Stimulated activated effector memory CD8-positive, alpha-beta T cell treated with anti-CD3 and anti-CD28 coated beads, Interleukin-12 subunit alpha, Interleukin-12 subunit beta, amount 100 ng/mL, for 72 hours (primary cell): ENCODE measurements around the gene TNNC2.
"Not testable (repeated sequence)": the region's sequence is repeated elsewhere in the genome, so short reads cannot be mapped to it uniquely, and the experiment has no call there.

Source experiments
- ATAC-seq: fragments of 150-1000 bp; cut with Tn5 transposase; 2 replicates; pipeline ENCODE4 v1.10.0; 2021
- DNase-seq, 2 donors: peaks; one replicate each; pipeline ENCODE4 v3.0.0; 2021 to 2022; ENCODE audit warnings: low spot score in 2 of 2
- H3K27ac Mint-ChIP-seq: one replicate; pipeline ENCODE4 v1.8.0; 2022; ENCODE audit warnings: mild to moderate bottlenecking, mixed read lengths
- H3K36me3 Mint-ChIP-seq: one replicate; pipeline ENCODE4 v1.8.0; 2022; ENCODE audit warnings: mild to moderate bottlenecking, mixed read lengths
- H3K4me1 Mint-ChIP-seq: one replicate; pipeline ENCODE4 v1.8.0; 2022; ENCODE audit warnings: mixed read lengths
- H3K4me3 Mint-ChIP-seq: one replicate; pipeline ENCODE4 v1.8.0; 2022; ENCODE audit warnings: mild to moderate bottlenecking, mixed read lengths
- H3K9me3 Mint-ChIP-seq: one replicate; pipeline ENCODE4 v1.8.0; 2022; ENCODE audit warnings: mixed read lengths

Gene TNNC2

GRCh38 chr20:45817376-45818194 lies 9.5 kb downstream of the TNNC2 start:
- Mint-ChIP-seq H3K4me1 (peaks cover 12% of the 10 kb centered on the region), H3K27ac (peak overlapping the region; percentile 0), H3K9me3 (no peaks in the 10 kb centered on the region), H3K4me3 (no peak overlapping the region), H3K36me3 (peaks cover 42% of the 10 kb centered on the region)
- ATAC-seq (no peak), DNase-seq (no peak)

DNA sequence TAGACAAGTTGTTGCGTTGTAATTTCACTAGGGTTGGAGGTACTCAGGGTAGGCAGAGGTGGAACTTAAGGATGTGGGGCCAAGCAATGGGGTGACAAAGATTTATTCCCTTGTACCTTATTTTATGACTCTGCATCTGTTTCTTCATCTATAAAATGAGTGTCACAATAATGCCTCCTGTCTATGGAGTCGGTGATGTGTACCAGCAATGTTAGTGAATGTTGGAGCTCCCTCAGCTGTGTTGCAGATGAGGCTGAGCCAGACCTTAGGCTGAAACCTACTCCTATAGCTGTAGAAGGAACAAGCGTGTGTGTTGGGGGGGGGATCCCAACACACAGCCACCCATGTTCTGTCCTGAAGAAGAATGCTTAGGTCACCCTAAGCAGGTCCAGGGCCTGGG lies 10.2 kb downstream of the TNNC2 start:
- Mint-ChIP-seq H3K36me3 (peaks cover 49% of the 10 kb centered on the region), H3K4me3 (no peak overlapping the region), H3K4me1 (peaks cover 18% of the 10 kb centered on the region), H3K27ac (peak overlapping the region; percentile 36), H3K9me3 (no peaks in the 10 kb centered on the region)
- ATAC-seq (no peak), DNase-seq (no peak)

GRCh38 chr20:45814314-45814713 lies 12.8 kb downstream of the TNNC2 start:
- ATAC-seq (no peak), DNase-seq (no peak)
- H3K9me3 Mint-ChIP-seq: no peaks in the 10 kb centered on the region
- H3K27ac Mint-ChIP-seq: no peak overlapping the region
- H3K4me1 Mint-ChIP-seq: peaks cover 20% of the 10 kb centered on the region
- no peak overlapping the region for H3K4me3 Mint-ChIP-seq
- peaks cover 74% of the 10 kb centered on the region for H3K36me3 Mint-ChIP-seq

DNA sequence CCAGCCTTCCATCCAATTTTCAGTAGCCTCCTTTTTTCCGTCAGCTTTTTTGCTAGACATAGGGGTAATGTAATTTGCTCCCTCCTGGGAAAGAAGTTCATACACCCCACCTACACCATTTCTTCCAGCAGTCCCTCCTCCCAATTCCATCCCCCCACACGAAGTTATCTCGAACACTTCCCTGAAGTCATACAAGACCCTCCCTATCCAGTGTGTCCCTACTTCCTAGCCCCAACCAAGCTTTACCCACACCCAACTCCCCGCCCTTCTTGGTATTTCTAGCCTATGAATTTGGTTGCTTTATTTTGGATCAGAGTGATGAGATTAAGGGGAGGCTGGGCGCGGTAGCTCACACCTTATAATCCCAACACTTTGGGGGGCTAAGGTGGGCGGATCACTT lies 13.6 kb downstream of the TNNC2 start:
- ATAC-seq (no peak), DNase-seq (no peak)
- H3K4me3 Mint-ChIP-seq: peak overlapping the region; percentile 91
- H3K27ac Mint-ChIP-seq: peak overlapping the region; percentile 91
- peaks cover 20% of the 10 kb centered on the region for H3K4me1 Mint-ChIP-seq
- H3K9me3 Mint-ChIP-seq: no peaks in the 10 kb centered on the region
- peaks cover 82% of the 10 kb centered on the region for H3K36me3 Mint-ChIP-seq

DNA sequence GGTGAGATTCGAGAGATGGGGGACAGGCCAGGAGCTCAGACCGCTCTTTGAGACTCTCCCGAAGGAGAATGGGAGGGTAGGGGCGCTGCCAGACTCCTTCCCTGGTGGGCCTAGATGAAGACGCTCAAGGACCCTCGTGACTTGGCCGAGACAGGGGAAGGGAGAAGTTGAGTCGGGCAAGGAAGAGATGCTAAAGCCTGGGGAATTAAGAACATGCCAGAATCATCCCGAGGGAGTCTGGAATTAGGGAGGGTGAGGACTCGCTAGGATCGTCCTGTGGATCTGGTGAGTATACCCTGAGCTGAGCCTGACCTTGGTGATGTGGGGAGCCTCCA lies 14.1 kb downstream of the TNNC2 start:
- no peaks in the 10 kb centered on the region for H3K9me3 Mint-ChIP-seq
- peaks cover 87% of the 10 kb centered on the region for H3K36me3 Mint-ChIP-seq
- peak overlapping the region; percentile 91 for H3K4me3 Mint-ChIP-seq
- peaks cover 20% of the 10 kb centered on the region for H3K4me1 Mint-ChIP-seq
- ATAC-seq (no peak), DNase-seq (no peak)
- peak overlapping the region; percentile 91 for H3K27ac Mint-ChIP-seq

DNA sequence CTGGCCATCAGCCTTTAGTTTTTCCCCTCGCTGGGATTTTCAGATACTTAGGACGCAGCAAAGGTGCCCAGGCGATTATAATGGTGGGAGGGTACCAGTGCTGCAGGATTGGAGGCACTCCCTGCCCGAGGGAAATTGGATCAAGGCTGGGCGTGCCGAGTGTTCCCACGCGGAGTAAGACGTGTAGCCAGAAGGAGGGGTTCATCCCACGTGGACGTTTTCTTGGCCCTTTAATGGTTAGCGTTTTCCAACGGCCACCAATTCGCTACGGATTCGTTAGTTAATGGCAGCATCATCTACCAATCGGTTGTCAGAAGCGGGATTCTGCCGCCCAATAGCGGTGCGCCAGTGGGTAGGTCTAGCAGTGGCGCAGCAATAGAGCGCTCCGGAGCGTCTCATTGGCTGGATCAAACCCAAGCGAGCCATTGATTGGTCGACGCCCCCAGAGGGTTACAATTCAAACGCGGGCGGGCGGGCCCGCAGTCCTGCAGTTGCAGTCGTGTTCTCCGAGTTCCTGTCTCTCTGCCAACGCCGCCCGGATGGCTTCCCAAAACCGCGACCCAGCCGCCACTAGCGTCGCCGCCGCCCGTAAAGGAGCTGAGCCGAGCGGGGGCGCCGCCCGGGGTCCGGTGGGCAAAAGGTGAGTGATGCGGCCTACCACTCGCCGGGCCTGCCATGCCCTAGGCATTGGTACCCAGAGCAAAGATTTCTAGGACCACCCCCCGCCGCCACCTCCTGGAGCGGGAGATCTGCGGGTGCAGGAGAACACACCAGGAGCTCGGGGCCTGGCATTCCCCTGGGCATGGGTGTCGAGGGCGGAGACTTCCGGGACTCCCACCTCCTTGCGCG lies 14.7 kb downstream of the TNNC2 start, which contains the start of gene UBE2C:
UBE2C (plus strand) TSS at position 488 of the 849 bp plus-strand sequence; CDS start at position 540, 52 bp downstream.
- ATAC-seq (peak; percentile 99), DNase-seq (peak; percentile 83 to 97)
- Mint-ChIP-seq H3K27ac (peak within 1 kb of the TSS; percentile 91), H3K4me3 (peak within 1 kb of the TSS; percentile 91), H3K4me1 (peaks cover 20% of the 10 kb centered on the region), H3K9me3 (no peaks in the 10 kb centered on the region), H3K36me3 (peaks cover 93% of the 10 kb centered on the region)

DNA sequence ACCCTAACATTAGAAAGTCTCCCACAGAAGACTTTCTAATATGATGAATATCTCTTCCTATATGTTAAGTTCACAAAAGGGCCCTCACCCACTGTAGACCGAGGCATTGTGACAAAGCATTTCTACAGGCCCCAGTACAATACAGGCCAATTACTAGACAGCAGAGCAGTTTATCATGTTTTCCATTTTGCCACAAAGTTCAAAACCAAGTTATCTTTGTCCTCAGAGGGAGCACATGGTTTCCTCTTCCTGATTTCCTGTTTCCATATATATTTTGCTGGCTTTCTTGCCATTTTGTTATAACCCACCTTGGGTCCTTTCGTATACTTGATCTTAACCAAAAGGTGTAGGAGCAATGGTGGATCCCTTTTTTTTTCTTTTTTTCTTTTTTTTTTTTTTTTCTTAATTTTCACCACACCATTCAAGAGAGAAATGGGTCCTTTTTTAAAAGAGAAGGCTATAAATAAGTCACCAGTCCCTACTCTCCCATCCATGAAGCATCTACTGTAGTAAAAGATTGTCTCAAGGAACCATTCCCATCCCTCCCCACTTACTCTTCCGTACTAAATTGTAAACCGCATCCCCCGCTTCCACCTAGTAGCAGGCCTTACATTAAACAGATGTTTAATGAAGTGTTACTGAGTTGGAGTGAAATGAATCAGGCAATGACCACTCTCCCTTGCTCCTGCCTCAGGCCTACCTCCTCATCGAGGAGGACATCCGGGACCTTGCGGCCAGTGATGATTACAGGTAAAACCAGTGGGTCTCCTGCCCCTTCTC lies 16.7 kb downstream of the TNNC2 start:
- DNase-seq (no peak), ATAC-seq (no peak)
- H3K27ac Mint-ChIP-seq: peak overlapping the region; percentile 76
- H3K36me3 Mint-ChIP-seq: peaks cover 95% of the 10 kb centered on the region
- no peak overlapping the region for H3K4me3 Mint-ChIP-seq
- peaks cover 20% of the 10 kb centered on the region for H3K4me1 Mint-ChIP-seq
- no peaks in the 10 kb centered on the region for H3K9me3 Mint-ChIP-seq

GRCh38 chr20:45801851-45802250 lies 25.3 kb downstream of the TNNC2 start:
- H3K4me3 Mint-ChIP-seq: no peak overlapping the region
- H3K27ac Mint-ChIP-seq: no peak overlapping the region
- no peak for DNase-seq
- H3K36me3 Mint-ChIP-seq: peaks cover 83% of the 10 kb centered on the region
- ATAC-seq: no peak
- peaks cover 10% of the 10 kb centered on the region for H3K4me1 Mint-ChIP-seq
- no peaks in the 10 kb centered on the region for H3K9me3 Mint-ChIP-seq

GRCh38 chr20:45798935-45799642 lies 28.0 kb downstream of the TNNC2 start:
- Mint-ChIP-seq H3K9me3 (no peaks in the 10 kb centered on the region), H3K4me1 (peaks cover 10% of the 10 kb centered on the region), H3K36me3 (peaks cover 83% of the 10 kb centered on the region), H3K4me3 (no peak overlapping the region), H3K27ac (peak overlapping the region; percentile 3)
- peak; percentile 57 to 81 for DNase-seq
- peak; percentile 93 for ATAC-seq

- not testable (repeated sequence) for H3K9me3 Mint-ChIP-seq, H3K27ac Mint-ChIP-seq, DNase-seq, H3K4me3 Mint-ChIP-seq, ATAC-seq
- H3K36me3 Mint-ChIP-seq: peaks cover 83% of the 10 kb centered on the region
- peaks cover 12% of the 10 kb centered on the region for H3K4me1 Mint-ChIP-seq
Observed at GRCh38 chr20:45797955-45798354, 29.2 kb downstream of the TNNC2 start.

DNA sequence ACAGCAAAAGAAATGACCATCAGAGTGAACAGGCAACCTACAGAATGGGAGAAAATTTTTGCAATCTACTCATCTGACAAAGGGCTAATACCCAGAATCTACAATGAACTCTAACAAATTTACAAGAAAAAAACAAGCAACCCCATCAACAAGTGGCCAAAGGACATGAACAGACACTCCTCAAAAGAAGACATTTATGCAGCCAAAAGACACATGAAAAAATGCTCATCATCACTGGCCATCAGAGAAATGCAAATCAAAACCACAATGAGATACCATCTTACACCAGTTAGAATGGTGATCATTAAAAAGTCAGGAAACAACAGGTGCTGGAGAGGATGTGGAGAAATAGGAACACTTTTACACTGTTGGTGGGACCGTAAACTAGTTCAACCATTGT lies 29.6 kb downstream of the TNNC2 start:
- Mint-ChIP-seq H3K36me3 (peaks cover 82% of the 10 kb centered on the region), H3K27ac (peak overlapping the region; percentile 0)
- ATAC-seq: not testable (repeated sequence)

GRCh38 chr20:45796337-45797065 lies 30.6 kb downstream of the TNNC2 start:
- peaks cover 23% of the 10 kb centered on the region for H3K4me1 Mint-ChIP-seq
- DNase-seq (no peak), ATAC-seq (no peak)
- peak overlapping the region; percentile 0 for H3K27ac Mint-ChIP-seq
- H3K36me3 Mint-ChIP-seq: peaks cover 82% of the 10 kb centered on the region
- no peaks in the 10 kb centered on the region for H3K9me3 Mint-ChIP-seq
- H3K4me3 Mint-ChIP-seq: no peak overlapping the region

More for the DNA sequence above, 29.6 kb downstream of the TNNC2 start:
- not testable (repeated sequence) for DNase-seq, H3K4me3 Mint-ChIP-seq, H3K9me3 Mint-ChIP-seq
- peaks cover 17% of the 10 kb centered on the region for H3K4me1 Mint-ChIP-seq

- peaks cover 60% of the 10 kb centered on the region for H3K36me3 Mint-ChIP-seq
Observed at GRCh38 chr20:45792317-45793118, 34.6 kb downstream of the TNNC2 start.

More at GRCh38 chr20:45792317-45793118, 34.6 kb downstream of the TNNC2 start:
- DNase-seq (no peak), ATAC-seq (no peak)
- H3K9me3 Mint-ChIP-seq: no peaks in the 10 kb centered on the region
- H3K4me1 Mint-ChIP-seq: peaks cover 20% of the 10 kb centered on the region
- peak overlapping the region; percentile 77 for H3K4me3 Mint-ChIP-seq
- H3K27ac Mint-ChIP-seq: peak overlapping the region; percentile 88
